ENCODE measurements around the gene TOM1L2.

Gene TOM1L2

DNA sequence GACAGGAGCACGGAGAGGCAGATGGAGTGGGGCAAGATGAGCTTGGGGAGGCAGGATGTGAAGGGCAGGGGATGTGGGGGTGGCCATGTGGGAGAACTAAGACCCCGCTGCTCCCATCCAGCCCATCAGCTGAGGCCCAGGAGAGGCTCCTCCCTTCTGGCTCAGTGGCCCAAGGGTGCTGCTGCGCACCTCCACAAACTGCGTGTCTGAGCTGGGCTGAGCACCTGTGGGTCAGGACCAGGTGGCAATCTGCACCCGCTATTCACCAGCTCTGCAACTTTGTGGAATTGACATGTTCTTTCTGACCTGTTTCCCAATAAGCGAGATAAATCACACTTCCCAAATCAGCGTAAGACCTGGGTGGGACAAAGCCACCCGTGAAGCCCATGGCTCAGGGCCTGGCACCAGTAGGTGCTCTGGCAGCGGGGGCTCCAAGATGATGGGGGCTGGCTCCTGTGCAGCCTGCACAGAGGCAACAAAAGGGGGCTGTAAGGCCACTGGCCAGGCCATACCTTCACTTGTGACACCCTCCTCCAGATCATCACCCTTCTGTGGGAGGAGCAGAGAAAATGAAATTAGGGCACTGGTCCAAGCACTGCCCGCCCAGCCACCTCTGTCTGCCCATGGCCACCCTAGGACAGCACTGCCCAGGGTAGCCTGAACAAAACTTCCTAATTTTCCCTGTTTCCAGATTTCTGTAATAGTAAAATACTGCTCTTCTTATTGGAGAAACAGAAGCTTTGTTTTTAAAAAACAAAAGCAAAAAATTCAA is 123.7 kb downstream of the TOM1L2 start:
- DNase-seq (ENCODE audit: low spot score), result no peak

DNA sequence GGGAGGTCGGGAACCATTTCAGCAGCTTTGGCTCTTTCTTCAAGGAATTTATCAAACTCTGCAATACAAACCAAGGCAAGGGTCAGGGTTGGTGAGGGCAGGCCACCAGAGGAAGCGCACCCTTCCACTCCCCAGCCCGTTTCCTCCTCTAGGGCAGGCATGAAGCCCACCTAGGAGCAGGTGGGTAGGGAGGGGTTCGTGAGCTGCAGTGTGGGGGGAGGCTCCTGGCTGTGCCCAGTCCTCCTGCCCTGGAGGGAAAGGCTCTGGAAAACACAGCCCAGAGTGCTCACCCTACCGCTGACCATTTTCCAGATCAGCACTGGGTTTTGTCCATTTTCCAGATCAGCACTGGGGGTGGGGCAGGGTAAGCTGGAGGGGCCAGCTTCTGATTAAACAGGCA is 124.5 kb downstream of the TOM1L2 start:
- DNase-seq (ENCODE audit: low spot score), result no peak

DNA sequence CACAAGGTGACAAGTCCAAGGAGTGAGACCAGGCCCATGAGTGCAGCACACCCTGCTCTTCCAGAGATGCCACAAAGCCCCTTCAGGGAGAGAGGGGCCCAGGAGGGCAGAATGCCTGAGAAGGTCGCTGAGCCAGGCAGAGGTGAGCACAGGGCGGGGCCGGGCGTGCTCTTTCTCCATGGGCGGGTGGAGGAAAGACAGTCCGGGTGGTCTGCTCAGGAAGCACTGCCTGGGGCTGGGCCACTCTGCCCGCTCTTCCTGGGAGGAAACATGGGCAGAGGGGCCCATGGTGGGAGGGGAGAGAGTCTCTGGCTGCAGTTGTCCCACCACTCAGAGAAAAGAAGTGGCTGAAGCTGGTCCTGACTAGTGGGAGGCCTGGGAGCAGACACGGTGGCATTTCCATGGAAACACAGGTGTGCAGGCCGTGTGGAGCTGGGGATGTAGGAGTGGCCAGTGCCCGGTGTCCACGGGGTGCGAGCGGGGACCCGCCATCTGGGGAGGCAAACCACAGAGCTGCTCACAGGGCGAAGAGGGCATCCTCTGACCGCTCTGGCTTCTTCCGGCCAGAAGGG is 125.0 kb downstream of the TOM1L2 start:
- no peak for DNase-seq (ENCODE audit: low spot score)

DNA sequence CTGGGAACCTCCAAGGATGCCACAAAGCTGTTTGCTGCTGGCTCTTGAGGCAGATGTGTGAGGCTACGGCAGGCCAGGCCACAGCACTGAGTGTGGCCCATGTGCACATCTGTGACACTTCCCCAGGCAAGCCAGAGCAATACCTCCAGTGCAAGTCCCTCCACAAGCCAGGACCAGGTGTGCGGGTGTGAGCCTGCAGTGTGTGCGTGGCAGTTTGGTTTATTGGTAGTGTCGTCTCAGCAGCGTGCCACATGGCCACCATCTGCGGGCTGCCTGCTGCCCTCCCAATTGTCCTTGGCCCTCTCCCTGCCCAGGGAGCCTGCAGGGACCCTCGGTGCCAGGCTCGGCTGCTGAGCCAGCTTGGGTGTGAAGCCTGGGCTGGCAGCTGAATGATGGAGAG is 125.6 kb downstream of the TOM1L2 start:
- DNase-seq (ENCODE audit: low spot score), result no peak

DNA sequence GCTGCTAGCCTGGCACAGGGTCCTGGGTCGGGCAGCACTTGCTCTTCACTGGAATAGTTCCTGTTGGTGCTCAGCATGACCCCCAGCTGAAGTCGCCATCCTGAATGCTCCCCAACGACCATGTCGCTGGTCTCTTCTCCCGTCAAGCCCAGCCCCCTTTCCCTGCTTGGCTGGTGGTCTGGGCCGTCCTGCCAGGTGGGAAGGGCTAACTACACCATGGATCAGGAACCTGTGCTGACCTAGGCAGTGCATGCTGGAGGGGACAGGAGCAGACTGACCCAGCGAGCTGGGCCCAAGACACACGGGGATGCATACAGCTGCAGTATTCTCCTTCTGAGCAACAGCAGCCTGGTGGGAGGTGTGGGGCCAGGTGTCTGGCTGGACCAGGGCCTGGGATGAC is 126.2 kb downstream of the TOM1L2 start:
- no peak for DNase-seq (ENCODE audit: low spot score)

DNA sequence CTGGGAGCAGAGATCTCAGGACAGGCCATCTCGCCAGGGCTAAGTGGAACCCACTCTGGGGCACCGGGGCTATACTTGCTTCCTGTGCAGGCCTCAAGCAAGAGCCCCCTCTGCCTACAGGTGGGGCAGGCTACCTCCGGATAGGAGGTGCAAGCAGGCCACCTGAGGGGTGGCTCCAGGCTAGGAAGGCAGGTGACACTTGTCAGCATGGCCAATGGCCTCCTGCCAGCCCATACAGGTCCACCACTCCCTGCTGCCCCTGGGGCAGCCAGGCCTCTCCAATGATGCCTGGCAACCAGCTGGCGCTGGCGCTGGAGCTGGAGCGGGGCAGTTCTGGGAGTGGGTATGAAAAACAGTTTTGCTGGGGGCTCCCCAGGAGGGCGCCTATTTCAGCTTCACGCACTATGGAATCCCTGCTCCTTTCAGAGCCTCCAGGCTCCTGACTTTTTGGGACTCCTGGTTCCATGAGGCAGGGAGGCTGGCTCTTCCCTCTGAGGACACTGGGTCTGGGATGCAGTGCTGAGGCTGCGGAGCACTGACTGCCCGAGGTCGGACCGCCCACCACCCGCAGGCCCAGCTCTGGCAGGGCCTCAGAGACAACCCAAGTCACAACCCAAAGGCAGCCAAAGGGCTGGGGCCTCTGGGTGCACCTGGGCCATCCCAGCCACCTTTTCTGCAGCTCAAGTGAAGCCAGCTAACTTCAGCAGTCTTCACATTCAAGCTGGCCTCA is 127.0 kb downstream of the TOM1L2 start:
- no peak for DNase-seq (ENCODE audit: low spot score)

DNA sequence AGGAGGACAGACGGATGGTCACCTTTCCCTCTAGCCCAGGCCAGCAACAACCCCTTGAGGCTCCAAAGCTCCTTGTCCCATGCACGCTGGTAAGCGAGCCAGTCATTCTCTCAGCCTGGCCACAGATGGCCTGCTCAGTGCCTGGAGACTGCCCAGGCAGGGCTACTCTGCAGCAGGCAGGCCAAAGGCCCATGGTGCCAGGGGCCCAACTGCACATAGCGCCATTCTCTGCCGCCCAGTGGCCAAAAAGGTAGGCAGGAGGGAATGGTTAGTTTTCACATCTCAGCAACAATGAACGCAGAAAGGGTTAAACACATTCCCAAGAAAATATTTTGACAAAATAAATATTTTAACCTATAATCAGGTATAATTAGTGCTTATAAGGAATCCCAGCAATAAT is 127.7 kb downstream of the TOM1L2 start:
- DNase-seq (ENCODE audit: low spot score), result no peak

DNA sequence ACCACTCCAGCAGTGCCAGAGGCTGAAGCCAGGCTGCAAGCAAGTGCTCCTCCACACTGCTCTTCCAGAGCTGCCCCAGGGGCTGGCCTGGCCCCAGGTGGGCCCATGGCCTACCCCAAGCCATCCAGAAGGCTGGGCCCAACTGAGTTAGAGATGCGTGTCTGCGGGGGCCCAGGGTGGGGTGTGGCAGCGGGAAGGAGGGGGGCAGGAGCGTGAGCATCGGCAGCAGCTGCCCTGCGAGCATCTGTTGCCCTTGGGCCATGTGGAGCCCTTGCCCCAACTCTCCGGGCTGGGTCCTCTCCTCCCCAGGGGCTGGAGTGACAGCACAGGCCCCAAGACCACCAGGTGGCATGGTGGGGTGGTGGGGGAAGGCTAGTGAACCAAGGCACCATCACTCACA is 128.1 kb downstream of the TOM1L2 start:
- no peak for DNase-seq (ENCODE audit: low spot score)

DNA sequence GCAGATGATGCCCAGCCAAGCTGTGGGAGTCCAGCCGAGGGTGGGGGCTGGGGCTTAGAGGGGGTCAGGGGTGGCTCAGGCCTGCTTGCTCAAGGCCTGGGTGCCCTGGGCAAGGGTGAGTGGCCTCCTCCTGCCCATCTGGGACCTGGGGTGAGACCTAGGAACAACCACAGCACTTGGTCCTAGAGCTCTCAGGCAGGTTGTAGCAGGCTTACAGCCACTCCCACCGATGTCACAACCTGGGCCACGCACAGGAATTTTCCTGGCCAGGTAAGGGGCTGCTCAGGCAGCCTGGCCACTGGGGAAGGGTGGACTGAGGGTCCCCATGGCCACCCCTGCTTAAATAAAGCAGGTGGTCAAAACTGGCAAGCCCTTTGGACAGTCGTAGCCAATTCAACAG is 129.1 kb downstream of the TOM1L2 start:
- DNase-seq (ENCODE audit: low spot score), result no peak

DNA sequence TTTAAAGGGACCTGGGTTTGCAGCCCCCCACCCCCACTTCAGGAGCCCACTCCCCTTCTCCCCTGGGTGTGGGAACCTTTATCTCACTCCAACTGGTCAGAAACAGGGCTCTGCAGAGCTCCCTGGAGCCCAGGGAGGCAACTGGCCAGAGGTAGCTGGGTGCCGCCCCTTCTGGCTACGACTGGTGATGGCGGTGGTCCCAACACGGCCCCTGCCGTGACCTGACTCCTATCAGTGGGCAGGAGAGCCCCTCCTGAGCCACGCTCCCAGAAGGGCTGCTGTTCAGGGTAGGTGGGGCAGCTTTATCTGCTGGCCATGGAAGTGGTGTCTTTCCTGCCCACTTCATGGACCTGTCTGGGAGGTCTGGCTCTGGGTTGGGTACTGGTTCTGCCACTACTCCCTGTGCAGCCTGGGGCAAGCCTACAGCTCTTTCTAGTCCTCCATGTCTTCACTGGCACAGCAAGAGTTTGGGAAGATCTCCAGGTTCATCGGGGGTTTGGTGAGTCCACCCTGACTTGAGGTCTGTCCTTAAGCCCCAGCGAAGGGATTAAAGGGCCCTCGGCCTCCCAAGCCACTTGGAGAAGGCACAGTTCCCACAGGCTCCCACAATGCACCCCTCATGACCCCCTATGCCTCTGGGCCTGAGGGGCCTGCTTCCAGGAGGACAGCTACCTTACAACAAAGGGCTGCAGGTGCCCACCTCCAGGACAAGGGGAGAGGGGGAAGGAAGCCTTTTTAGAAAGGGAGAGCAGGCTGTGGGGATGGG is 129.9 kb downstream of the TOM1L2 start:
- no peak for DNase-seq (ENCODE audit: low spot score)

DNA sequence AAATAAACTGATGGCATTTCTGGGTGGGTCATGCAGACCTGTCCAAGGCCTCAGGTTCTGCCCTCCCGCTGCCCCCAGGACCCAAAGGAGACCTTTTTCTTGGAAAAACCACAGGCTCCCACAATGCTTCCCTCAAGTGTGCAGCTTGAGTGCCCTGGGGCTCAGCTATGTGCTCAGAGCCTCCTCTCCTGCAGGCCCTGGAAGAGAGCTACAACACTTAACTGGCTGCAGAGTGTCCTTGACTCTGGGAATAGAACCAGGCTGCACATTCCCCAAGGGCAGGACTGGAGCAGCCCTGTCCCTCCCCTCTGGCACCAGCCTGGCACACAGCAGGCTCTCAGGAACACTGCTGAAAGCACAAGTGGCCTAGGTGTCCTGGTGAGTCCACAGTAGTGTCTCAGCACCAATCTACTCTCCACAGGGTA is 130.6 kb downstream of the TOM1L2 start:
- DNase-seq (ENCODE audit: low spot score), result no peak

DNA sequence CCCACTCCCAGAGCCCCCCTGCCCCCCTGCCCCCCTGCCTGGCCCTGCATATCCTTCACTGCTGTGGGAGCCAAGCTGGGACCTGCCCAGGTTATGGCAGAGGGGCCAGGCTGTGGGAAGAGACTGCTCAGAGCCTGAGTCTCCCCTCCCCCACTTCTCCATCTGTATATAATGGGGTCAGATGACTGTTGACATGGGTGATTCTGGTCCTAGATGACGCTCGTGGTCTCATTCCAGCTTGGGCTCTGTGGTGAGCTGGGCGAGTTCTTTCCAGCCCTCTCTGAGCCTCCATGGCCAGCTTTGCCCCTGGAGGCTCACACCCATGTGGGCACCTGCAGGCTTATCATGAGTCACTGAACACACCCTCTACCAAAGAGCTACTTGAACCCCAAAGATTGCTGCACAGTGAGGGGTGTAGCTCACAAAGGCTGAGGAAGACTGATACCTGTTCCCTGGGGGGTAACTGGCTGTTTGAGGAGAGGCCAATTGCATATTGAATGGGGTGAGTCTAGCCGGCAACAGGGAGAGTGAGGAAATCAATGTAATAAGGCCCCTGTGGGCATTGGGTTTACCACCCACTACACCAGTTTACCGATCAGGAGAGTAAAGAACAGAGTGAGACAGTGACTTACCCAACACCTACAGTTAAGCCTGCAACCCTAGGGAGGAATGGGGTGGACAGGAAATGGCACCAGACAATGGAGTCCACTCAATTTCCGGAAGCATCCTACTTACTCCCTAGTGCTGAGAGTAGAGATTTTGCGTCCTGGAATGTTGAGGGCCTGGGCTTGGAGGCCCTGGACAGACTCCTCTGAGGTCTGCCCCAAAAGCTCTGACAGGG is 131.2 kb downstream of the TOM1L2 start:
- DNase-seq (ENCODE audit: low spot score), result no peak

DNA sequence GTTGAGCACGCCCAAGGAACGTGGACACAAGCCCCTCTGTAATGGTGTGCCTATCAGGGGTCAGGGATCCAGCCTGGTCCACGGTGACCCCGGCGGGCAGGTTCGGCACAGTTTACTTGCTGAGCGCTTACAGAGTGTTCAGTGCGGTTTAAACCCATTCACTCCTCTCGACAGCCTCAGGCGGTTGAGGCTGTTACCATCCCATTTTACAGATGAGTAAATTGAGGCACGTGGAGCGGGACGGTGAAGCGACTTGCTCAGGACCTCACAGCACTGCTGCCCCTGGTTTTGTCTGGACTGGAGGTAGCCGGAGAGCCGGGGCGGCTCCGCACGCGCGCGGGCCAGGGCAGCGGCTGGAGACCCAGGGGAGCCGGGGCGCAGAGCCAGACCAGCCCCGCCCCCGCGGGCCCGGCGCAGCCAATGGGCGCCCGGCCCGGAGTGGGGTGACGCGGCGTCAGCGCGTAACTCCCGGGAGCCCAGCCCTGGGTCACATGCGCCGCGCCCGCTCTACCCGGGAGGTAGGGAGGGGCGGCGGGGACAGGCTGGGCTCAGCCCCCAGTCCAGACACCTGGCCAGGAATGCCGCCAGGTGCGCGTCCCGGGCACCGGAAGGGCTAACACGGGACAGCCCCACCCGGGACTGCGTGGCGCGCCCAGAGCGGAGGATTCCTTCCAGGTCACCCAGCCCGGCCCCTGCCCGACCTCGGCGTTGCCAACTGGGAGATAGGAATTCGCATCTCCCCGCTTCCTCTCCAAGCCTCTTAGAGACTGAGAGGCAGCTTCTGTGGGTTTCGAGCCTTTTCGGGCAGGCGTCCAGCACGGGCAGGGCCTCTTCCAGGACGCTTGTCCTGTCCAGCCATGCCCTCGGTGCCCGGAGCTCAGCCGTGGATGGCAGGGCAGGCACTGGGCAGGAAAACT is 132.2 kb downstream of the TOM1L2 start:
- peak; percentile 75 for DNase-seq (ENCODE audit: low spot score)

DNA sequence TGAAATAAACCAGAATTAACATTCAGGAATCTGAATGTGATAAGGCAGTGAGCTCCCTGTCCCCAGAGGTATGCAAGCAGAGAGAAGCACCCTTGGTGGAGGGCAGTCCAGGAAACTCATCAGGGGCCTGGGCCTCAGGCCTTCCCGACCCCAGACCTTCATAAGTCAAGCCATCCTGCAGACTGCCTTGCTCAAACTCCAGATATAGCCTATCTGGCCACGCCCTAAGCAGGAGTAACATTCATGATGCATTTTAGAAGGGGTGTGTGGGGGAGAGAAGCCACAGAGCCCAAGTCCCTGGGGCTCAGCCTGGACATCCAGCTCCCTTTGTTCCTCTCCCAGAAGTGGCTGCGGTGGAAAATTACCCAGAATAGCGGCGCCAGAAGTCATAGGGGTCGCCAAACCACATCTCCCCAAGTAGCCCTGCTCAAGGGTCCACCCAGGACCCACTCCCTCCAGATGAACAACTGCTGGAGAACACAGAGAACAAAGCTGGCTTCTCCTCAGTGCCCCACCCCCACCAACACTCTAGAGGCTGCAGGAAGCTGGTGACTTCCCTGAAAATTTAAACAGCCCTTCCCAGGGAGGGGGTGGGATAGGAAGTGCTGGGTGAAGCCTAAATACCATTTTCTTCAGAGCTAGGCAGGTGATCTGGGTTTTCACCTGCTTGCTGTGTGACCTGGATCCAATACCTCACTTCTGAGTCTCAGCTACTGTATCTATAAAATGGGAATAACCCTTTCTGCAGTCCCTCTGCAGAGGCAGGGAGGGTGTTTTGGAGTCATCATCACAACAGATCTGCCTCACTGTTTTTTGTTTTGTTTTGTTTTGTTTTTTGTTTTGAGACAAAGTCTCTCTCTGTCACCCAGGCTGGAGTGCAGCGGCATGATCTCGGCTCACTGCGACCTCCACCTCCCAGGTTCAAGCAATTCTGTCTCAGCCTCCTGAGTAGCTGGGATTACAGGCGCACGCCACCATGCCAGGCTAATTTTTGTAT is 133.9 kb downstream of the TOM1L2 start:
- DNase-seq (ENCODE audit: low spot score), result no peak

DNA sequence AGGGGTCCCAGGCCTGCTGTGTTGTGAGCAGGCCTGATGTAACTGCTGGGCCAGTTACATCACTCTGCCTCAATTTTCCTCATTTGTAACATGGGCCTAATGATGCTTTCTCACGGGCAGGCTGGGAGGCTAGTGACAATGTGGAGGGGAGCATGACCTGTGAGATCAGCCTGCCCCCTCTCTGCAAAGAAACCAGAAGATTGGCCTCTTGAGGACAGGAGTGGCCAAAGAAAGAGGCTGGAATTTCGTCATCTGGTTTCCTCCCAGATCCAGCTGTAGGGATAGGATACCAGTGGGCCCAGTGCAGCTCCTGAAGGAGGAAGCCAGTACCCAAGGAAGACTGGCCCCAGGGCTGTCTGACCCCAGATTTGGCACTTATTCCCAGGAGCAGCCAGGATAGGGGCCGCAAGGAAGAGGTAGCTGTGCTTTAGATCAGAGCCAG is 134.8 kb downstream of the TOM1L2 start:
- no peak for DNase-seq (ENCODE audit: low spot score)

DNA sequence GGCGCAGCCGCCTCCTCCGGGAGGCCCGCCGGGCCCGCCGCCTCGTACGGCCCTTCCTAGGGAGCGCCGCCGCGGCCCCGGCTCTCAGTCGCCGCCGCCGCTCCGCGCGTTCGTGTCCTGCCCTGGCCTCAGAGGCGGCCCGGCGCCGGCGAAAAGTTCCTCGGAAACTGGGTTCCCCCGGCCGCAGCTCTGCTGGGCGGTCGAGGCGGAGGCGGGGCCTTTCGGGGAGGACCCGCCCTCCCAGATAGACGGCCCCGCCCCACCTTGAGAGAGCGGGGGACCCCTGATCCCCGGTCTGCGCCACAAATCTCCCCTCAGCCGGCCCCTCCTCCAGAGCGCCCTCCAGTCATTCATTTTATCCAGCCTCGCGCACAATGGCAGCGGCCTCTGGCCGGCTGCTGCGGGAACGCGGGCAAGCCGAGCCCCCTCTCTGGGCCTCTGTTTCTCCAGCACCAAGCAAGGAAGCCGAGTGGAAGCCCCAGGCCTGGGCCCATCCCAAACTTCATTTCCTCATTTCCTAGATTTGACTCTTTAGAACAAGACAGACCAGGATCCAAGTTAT is 135.3 kb downstream of the TOM1L2 start, which contains the start of gene SREBF1:
SREBF1 (minus strand) TSS at position 169 of the 562 bp plus-strand sequence. CDS start 169 bp downstream, outside the sequence.
- peak; percentile 50 for DNase-seq (ENCODE audit: low spot score)

DNA sequence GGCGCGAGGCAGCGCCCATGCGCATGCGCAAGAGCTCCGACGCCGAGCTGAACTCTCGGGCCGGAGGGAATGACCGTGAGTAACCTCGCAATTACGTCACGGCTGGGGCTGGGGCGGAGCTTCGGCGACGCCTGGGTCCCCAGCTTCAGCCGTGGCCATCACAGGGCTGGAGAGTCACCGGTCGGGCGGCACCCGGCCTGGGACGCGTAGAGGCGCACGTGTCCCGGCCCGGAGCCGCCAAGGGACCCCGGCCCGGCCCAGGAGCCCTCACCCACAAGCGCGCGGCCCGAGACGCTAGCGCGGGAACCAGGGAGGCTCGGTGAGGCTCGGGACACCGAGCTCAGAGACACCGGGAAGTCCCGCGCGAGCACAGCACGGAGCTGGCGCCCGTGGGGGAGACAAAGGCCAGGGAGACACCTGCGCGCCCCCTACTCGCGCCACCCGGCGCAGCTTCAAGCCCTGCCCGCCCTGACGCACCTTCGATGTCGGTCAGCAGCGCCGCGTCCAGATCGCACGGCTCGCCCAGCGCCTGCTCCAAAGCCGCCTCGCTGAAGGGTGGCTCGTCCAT is 135.9 kb downstream of the TOM1L2 start:
- peak; percentile 95 for DNase-seq (ENCODE audit: low spot score)
